GM12891 (cell line): Measurements from ENCODE around the gene BEST2.
A peak's percentile ranks its signal among the peaks of the same experiment; 100 is the strongest.

ENCODE experiments used
- DNase-seq: peaks from one replicate; pipeline ENCODE4 v3.0.0; 2011; ENCODE audit warnings: low spot score; ENCODE audit not compliant: insufficient read length
- FAIRE-seq: peaks from 2 replicates; lab custom pipeline; 2011; peaks lifted over from hg19 to GRCh38; lab: Jason Lieb, UNC
- PAX5 ChIP-seq: IDR thresholded peaks from 2 replicates; pipeline ENCODE4 v1.6.1; 2011; ENCODE audit warnings: low read length, moderate library complexity, mild to moderate bottlenecking; ENCODE audit not compliant: insufficient read depth, severe bottlenecking
- POLR2A ChIP-seq: IDR thresholded peaks from 2 replicates; pipeline ENCODE4 v1.6.1; 2011; ENCODE audit warnings: low read depth, low read length, control low read depth
- POLR2AphosphoS5 ChIP-seq: IDR thresholded peaks from 2 replicates; pipeline ENCODE4 v1.6.1; 2011; ENCODE audit warnings: low read depth, low read length, control low read depth
- POU2F2 ChIP-seq: IDR thresholded peaks from 2 replicates; pipeline ENCODE4 v1.6.1; 2011; ENCODE audit warnings: low read depth, mild to moderate bottlenecking, control low read depth, low read length, moderate library complexity
- SPI1 ChIP-seq: IDR thresholded peaks from 2 replicates; pipeline ENCODE4 v1.6.1; 2011; ENCODE audit warnings: low read depth, low read length, control low read depth
- TAF1 ChIP-seq: IDR thresholded peaks from 2 replicates; pipeline ENCODE4 v1.6.1; 2011; ENCODE audit warnings: low read depth, low read length, control low read depth

BEST2 gene

GRCh38 chr19:12788042-12788681, 36.6 kb downstream of the BEST2 start:
- DNase-seq (no peak), FAIRE-seq (no peak)
- no peak for TF ChIP-seq TAF1
- peak; percentile 7; the same call in 1 of the 2 replicates for TF ChIP-seq POLR2A

- FAIRE-seq = peak; percentile 58
- DNase-seq = no peak
- TF ChIP-seq POLR2A (peak; percentile 9; the same call in 1 of the 2 replicates), POU2F2 (peak; percentile 78), POLR2AphosphoS5 (peak; percentile 65; the same call in 1 of the 2 replicates), TAF1 (peak; percentile 36; the same call in 1 of the 2 replicates), PAX5 (peak; percentile 6), SPI1 (peak; percentile 42; the same call in 1 of the 2 replicates)
Observed at GRCh38 chr19:12788682-12789097, 37.1 kb downstream of the BEST2 start.

GRCh38 chr19:12789098-12789903, 37.7 kb downstream of the BEST2 start:
- DNase-seq = no peak
- no peak for FAIRE-seq
- TF ChIP-seq TAF1 (0 out of 2 replicates have a peak, but pooled peaks have one; percentile 9), PAX5 (no peak)

GRCh38 chr19:12789904-12790619, 38.5 kb downstream of the BEST2 start:
- FAIRE-seq = peak; percentile 80
- DNase-seq = peak; percentile 89
- TF ChIP-seq PAX5 (peak; percentile 30), TAF1 (peak; percentile 50), SPI1 (peak; percentile 32; the same call in 1 of the 2 replicates), POLR2A (no peak), POLR2AphosphoS5 (peak; percentile 64; the same call in 1 of the 2 replicates), POU2F2 (0 out of 2 replicates have a peak, but pooled peaks have one; percentile 21)

GRCh38 chr19:12790628-12791344, 39.2 kb downstream of the BEST2 start:
- FAIRE-seq (no peak), DNase-seq (no peak)
- TF ChIP-seq POLR2A (no peak), POU2F2 (no peak), SPI1 (no peak), POLR2AphosphoS5 (no peak), PAX5 (no peak), TAF1 (no peak)

GRCh38 chr19:12791345-12792050, 39.9 kb downstream of the BEST2 start, which contains the start of gene JUNB:
JUNB (plus strand) TSS chr19:12791486; CDS start chr19:12791772, 286 bp downstream.
- TF ChIP-seq SPI1 = peak; percentile 54
- TF ChIP-seq POLR2AphosphoS5 = peak; percentile 100
- TF ChIP-seq PAX5 = peak; percentile 64
- TF ChIP-seq POU2F2 = peak; percentile 99
- peak; percentile 100 for TF ChIP-seq POLR2A
- peak; percentile 98 for TF ChIP-seq TAF1
- FAIRE-seq = peak; percentile 95
- DNase-seq = no peak

- TF ChIP-seq POLR2A = peak; percentile 81; the same call in 1 of the 2 replicates
- no peak for TF ChIP-seq PAX5
- no peak for TF ChIP-seq POU2F2
- TF ChIP-seq POLR2AphosphoS5 = peak; percentile 87; the same call in 1 of the 2 replicates
- peak; percentile 42; the same call in 1 of the 2 replicates for TF ChIP-seq TAF1
- TF ChIP-seq SPI1 = 0 out of 2 replicates have a peak, but pooled peaks have one; percentile 18
- FAIRE-seq (peak; percentile 84), DNase-seq (no peak)
Observed at GRCh38 chr19:12792051-12792852, 40.7 kb downstream of the BEST2 start.
